CD14-positive monocyte (primary cell): ENCODE measurements around the gene SLC25A44. TPM values are rescaled to one million over a fixed set of nuclear protein-coding genes. Genes with fewer than 3 reads are reported as not detected.

Experiments
- DNase-seq, 3 donors: peaks; one replicate each; pipeline ENCODE4 v3.0.0-alpha.2; 2011 to 2022
- H2AFZ ChIP-seq: 2 replicates; pipeline ENCODE4 v1.6.0; 2012; ENCODE audit warnings: mild to moderate bottlenecking, low read depth, low read length, inconsistent platforms; ENCODE audit not compliant: insufficient read depth, poor library complexity, severe bottlenecking
- H3K27ac ChIP-seq, 2 donors: 1 replicate in 1 of 2; 2 replicates in 1 of 2; pipeline ENCODE4 v1.5.1; 2012 to 2013; ENCODE audit warnings: low read length in 2 of 2, control low read depth in 1 of 2, inconsistent platforms in 1 of 2, low read depth in 1 of 2, mild to moderate bottlenecking in 1 of 2
- H3K27me3 ChIP-seq, 2 donors: one replicate each; pipeline versions ENCODE4 v1.6.0 to v1.6.1; 2011 to 2013; ENCODE audit warnings: low read length in 2 of 2; ENCODE audit not compliant: control insufficient read depth in 2 of 2, insufficient read depth in 2 of 2
- H3K36me3 ChIP-seq, 2 donors: replicated peaks in 1 of 2; 1 replicate in 1 of 2; 2 replicates in 1 of 2; pipeline versions ENCODE4 v1.5.1 to v1.6.1; 2012 to 2013; ENCODE audit warnings: low read length in 2 of 2, control low read depth in 1 of 2, inconsistent platforms in 1 of 2, mild to moderate bottlenecking in 1 of 2; ENCODE audit not compliant: insufficient read depth in 2 of 2, control insufficient read depth in 1 of 2
- H3K4me1 ChIP-seq, 2 donors: 1 replicate in 1 of 2; 2 replicates in 1 of 2; pipeline versions ENCODE4 v1.5.1 to v1.6.1; 2012 to 2013; ENCODE audit warnings: low read length in 2 of 2, control low read depth in 1 of 2, inconsistent platforms in 1 of 2, mild to moderate bottlenecking in 1 of 2, moderate library complexity in 1 of 2; ENCODE audit not compliant: insufficient read depth in 2 of 2, control insufficient read depth in 1 of 2
- H3K4me2 ChIP-seq: replicated peaks from 2 replicates; pipeline ENCODE3; 2012; ENCODE audit warnings: low read length, moderate library complexity, mild to moderate bottlenecking; ENCODE audit not compliant: poor library complexity, severe bottlenecking; ENCODE audit errors: extremely low read depth
- H3K4me3 ChIP-seq, 3 experiments: fragments of 200-600 bp in 1 of 3; sonication (generic) in 1 of 3; replicated peaks in 1 of 3; 1 replicate in 2 of 3; 2 replicates in 1 of 3; pipeline ENCODE4 v1.5.1; 2011 to 2013; ENCODE audit warnings: low read length in 3 of 3, mild to moderate bottlenecking in 3 of 3, control low read depth in 2 of 3, low read depth in 2 of 3, inconsistent platforms in 1 of 3, moderate library complexity in 1 of 3
- H3K79me2 ChIP-seq: 2 replicates; pipeline ENCODE4 v1.6.0; 2012; ENCODE audit warnings: mild to moderate bottlenecking, control low read depth, inconsistent platforms, low read length, moderate library complexity; ENCODE audit not compliant: insufficient read depth
- H3K9ac ChIP-seq: 2 replicates; pipeline ENCODE4 v1.6.0; 2017; ENCODE audit warnings: low read length, mild to moderate bottlenecking; ENCODE audit not compliant: insufficient read depth, poor library complexity, severe bottlenecking
- H3K9me3 ChIP-seq, 2 donors: replicated peaks in 1 of 2; 1 replicate in 1 of 2; 2 replicates in 1 of 2; pipeline versions ENCODE4 v1.5.1 to v1.6.1; 2012 to 2013; ENCODE audit warnings: low read length in 2 of 2, control low read depth in 1 of 2; ENCODE audit not compliant: control insufficient read depth in 1 of 2, insufficient read depth in 1 of 2
- H4K20me1 ChIP-seq: 2 replicates; pipeline ENCODE4 v1.6.0; 2012; ENCODE audit warnings: mild to moderate bottlenecking, low read length, control low read depth, moderate library complexity; ENCODE audit not compliant: insufficient read depth
- H3K27ac Mint-ChIP-seq, 7 donors: one replicate each; pipeline ENCODE4 v1.8.0; 2020; ENCODE audit warnings: mild to moderate bottlenecking in 7 of 7, mixed read lengths in 7 of 7, moderate library complexity in 6 of 7, inconsistent platforms in 2 of 7
- H3K27me3 Mint-ChIP-seq, 3 donors: one replicate each; pipeline ENCODE4 v1.8.0; 2021 to 2022; ENCODE audit warnings: low read depth in 3 of 3, mild to moderate bottlenecking in 3 of 3, mixed read lengths in 3 of 3, moderate library complexity in 3 of 3, inconsistent platforms in 1 of 3
- H3K36me3 Mint-ChIP-seq, 2 donors: one replicate each; pipeline ENCODE4 v1.8.0; 2020; ENCODE audit warnings: mixed read lengths in 2 of 2, inconsistent platforms in 1 of 2, mild to moderate bottlenecking in 1 of 2
- H3K4me1 Mint-ChIP-seq: one replicate; pipeline ENCODE4 v1.8.0; 2020; ENCODE audit warnings: mild to moderate bottlenecking, mixed read lengths
- H3K4me3 Mint-ChIP-seq, 2 donors: one replicate each; pipeline ENCODE4 v1.8.0; 2020; ENCODE audit warnings: mild to moderate bottlenecking in 2 of 2, mixed read lengths in 2 of 2, moderate library complexity in 1 of 2
- H3K9me3 Mint-ChIP-seq, 7 donors: one replicate each; pipeline ENCODE4 v1.8.0; 2020 to 2022; ENCODE audit warnings: mixed read lengths in 7 of 7, mild to moderate bottlenecking in 6 of 7, moderate library complexity in 6 of 7, inconsistent platforms in 2 of 7
- WGBS: methylation state at CpG from one replicate; pipeline ENCODE4 v1.1.5; 2013; ENCODE audit warnings: missing lambda C conversion rate; ENCODE audit not compliant: insufficient coverage; 5-methylcytosine and 5-hydroxymethylcytosine counted together
- intact Hi-C, 2 donors: fragments of 100-400 bp; cut with micrococcal nuclease; formaldehyde crosslinking; loops; one replicate each; pipeline versions ENCODE4 v1.15.0 to v1.15.1; 2023
- polyA plus RNA-seq, 3 donors: library from polyadenylated mRNA; depleted of rRNA in 1 of 3; unstranded in 2 of 3; stranded (reverse) in 1 of 3; fragments of 300-500 nt in 2 of 3; fragments of >200 nt in 1 of 3; fragmentation: Illumina TruSeq in 2 of 3; gene quantifications; 1 replicate in 2 of 3; 2 replicates in 1 of 3; pipeline ENCODE4 v1.2.3, GENCODE V29; 2012 to 2021
- TF ChIP-seq, protein P1 (sequence below): fragments of 200-600 bp; IDR thresholded peaks from one replicate; pipeline ENCODE4 v1.8.0; 2022; ENCODE audit warnings: antibody characterized with exemption, mild to moderate bottlenecking

Gene SLC25A44
- polyA plus RNA-seq, 3 donors: 17.1 to 28.8 (median 24.1) TPM

DNA sequence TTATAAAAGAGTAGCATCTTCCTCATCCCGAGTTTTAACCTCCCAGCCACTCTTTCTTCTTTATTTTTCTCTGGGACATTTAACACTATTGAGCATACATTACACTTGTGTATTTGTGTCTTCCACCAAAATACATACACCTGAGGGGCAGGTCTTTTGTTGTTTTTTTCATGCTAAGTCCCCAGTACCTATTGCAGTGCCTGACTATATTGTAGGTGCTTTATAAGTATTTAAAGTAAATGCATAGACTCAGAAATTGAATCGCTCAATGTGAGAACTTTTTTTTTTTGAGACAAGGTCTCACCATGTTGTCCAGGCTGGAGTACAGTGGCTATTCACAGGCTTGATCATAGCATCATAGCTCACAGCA, 48.3 kb upstream of the SLC25A44 start:
- Histone ChIP-seq H3K4me1 (peaks cover 50% of the 10 kb centered on the region in 2 donors), H3K36me3 (no peaks in the 10 kb centered on the region), H3K27me3 (peaks cover 0 to 3% of the 10 kb centered on the region in 2 donors), H2AFZ (no peak overlapping the region), H3K9ac (no peak overlapping the region), H3K27ac (no peak overlapping the region), H4K20me1 (no peaks in the 10 kb centered on the region), H3K79me2 (no peaks in the 10 kb centered on the region), H3K9me3 (no peaks in the 10 kb centered on the region), H3K4me2 (peak overlapping the region; percentile 66), H3K4me3 (no peak overlapping the region)
- no peaks in the 10 kb centered on the region for H3K36me3 Mint-ChIP-seq
- H3K9me3 Mint-ChIP-seq: peaks cover 0 to 5% (median 0%) of the 10 kb centered on the region in 7 donors
- TF ChIP-seq, protein P1, sequence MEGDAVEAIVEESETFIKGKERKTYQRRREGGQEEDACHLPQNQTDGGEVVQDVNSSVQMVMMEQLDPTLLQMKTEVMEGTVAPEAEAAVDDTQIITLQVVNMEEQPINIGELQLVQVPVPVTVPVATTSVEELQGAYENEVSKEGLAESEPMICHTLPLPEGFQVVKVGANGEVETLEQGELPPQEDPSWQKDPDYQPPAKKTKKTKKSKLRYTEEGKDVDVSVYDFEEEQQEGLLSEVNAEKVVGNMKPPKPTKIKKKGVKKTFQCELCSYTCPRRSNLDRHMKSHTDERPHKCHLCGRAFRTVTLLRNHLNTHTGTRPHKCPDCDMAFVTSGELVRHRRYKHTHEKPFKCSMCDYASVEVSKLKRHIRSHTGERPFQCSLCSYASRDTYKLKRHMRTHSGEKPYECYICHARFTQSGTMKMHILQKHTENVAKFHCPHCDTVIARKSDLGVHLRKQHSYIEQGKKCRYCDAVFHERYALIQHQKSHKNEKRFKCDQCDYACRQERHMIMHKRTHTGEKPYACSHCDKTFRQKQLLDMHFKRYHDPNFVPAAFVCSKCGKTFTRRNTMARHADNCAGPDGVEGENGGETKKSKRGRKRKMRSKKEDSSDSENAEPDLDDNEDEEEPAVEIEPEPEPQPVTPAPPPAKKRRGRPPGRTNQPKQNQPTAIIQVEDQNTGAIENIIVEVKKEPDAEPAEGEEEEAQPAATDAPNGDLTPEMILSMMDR: no peak
- intact Hi-C loops: loop anchor here (5.0 kb wide), 3 partner anchors 47 to 172 kb away; partner anchors contain the start of gene SLC25A44 (in 1 of the 2)
- DNase-seq: no peak
- 100% methylated on average over 1 of the region's 2 CpGs for WGBS
- peaks cover 4 to 12% (median 8%) of the 10 kb centered on the region in 3 donors for H3K27me3 Mint-ChIP-seq
- peaks cover 50% of the 10 kb centered on the region for H3K4me1 Mint-ChIP-seq
- no peak overlapping the region for H3K4me3 Mint-ChIP-seq
- no peak overlapping the region for H3K27ac Mint-ChIP-seq

DNA sequence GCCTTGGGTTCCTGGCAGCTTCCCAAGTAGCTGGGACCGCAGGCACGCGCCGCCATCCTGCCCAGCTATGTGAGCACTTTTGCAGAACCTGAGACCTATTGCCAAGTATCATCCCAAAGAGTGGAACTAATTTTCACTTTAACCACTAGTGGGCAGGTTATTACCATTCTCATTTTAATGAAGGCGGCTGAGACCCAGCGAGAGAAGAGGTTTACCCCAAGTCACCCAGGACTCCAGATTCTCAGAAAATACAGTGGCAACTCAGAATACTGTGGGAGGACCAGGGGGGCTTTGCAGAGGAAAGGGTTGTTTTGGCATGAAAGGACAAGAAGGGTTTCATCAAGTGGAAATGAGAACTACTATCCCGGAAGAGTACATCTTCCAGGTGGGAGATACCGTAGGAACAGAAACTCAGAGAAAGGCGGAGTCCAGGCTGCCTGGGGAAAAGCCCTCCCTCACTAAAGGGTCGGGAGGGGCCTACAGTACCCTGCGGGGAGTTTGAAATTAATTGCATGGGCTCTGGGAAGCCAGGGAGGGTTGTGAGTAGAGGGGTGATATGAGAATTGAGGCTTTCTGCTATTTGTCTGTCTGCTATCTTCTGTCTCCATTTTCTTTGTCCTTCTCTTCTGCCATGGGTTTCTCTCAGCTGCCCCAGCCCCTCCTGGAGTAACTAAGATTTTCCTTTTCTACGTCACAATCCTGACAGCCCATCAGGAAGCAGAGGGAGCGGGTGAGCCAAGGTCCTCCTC, 47.7 kb upstream of the SLC25A44 start:
- H3K36me3 ChIP-seq: no peaks in the 10 kb centered on the region
- no peaks in the 10 kb centered on the region for H4K20me1 ChIP-seq
- peak overlapping the region; percentile 12 to 59 (median 28) for H3K4me3 ChIP-seq
- H3K27me3 ChIP-seq: no peaks in the 10 kb centered on the region
- peak overlapping the region; percentile 56 for H3K9ac ChIP-seq
- H3K4me2 ChIP-seq: peak overlapping the region; percentile 66
- Mint-ChIP-seq H3K27me3 (peaks cover 4 to 9% (median 8%) of the 10 kb centered on the region in 3 donors), H3K4me3 (peak overlapping the region; percentile 78 to 94), H3K27ac (peak overlapping the region; percentile 79 to 99 (median 94)), H3K36me3 (no peaks in the 10 kb centered on the region), H3K4me1 (peaks cover 55% of the 10 kb centered on the region), H3K9me3 (peaks cover 0 to 5% (median 0%) of the 10 kb centered on the region in 7 donors)
- H2AFZ ChIP-seq: peak overlapping the region; percentile 76
- DNase-seq: peak; percentile 75 to 87 (median 85)
- intact Hi-C loops: loop anchor here (5.0 kb wide), 3 partner anchors 46 to 171 kb away; partner anchors contain the start of gene SLC25A44 (in 1 of the 2)
- H3K9me3 ChIP-seq: no peaks in the 10 kb centered on the region
- peak overlapping the region; percentile 94 to 98 for H3K27ac ChIP-seq
- H3K4me1 ChIP-seq: peaks cover 55 to 56% of the 10 kb centered on the region in 2 donors
- 8% methylated on average over 6 of the region's 13 CpGs for WGBS
- TF ChIP-seq, protein P1: peak; percentile 69
- H3K79me2 ChIP-seq: no peaks in the 10 kb centered on the region
